ENCODE measurements around the gene NOTUM. TPM values are rescaled to one million over a fixed set of nuclear protein-coding genes. Genes with fewer than 3 reads are reported as not detected.

The NOTUM gene
- total and polyA plus RNA-seq, 10 of the 15 experiments (the other 5 are each of a cell fraction or from before 2014, with no cell fraction given), result 0.04 to 0.13 TPM; not detected in 8

GRCh38 chr17:81926451-81927151 lies 34.4 kb downstream of the NOTUM start (continued):
- TF ChIP-seq RELA (IDR thresholded peaks at IDR 0.05; ENCODE audit: borderline replicate concordance, partially characterized antibody), result no peak
- no peak for TF ChIP-seq REST (IDR thresholded peaks at IDR 0.05; ENCODE audit: low read depth, low read length)
- no peak for TF ChIP-seq BCL11A (IDR thresholded peaks at IDR 0.05; ENCODE audit: low read depth, low read length)
- TF ChIP-seq RAD51 (IDR thresholded peaks at IDR 0.05), result no peak
- TF ChIP-seq NFYB (IDR thresholded peaks at IDR 0.05; ENCODE audit: insufficient read depth, low read depth, low read length), result no peak
- TF ChIP-seq SPI1 (IDR thresholded peaks at IDR 0.05; ENCODE audit: borderline replicate concordance, insufficient read depth, low read depth, low read length), result peak; percentile 76
- no peak for TF ChIP-seq CBFB (IDR thresholded peaks at IDR 0.05; ENCODE audit: low read depth)
- no peak for TF ChIP-seq SP1 (IDR thresholded peaks at IDR 0.05; ENCODE audit: low read depth, low read length)
- no peak for TF ChIP-seq ASH2L (IDR thresholded peaks at IDR 0.05; ENCODE audit: borderline replicate concordance, low read depth)
- no peak; the same call in 1 of the 2 replicates for TF ChIP-seq GABPA (IDR thresholded peaks at IDR 0.05; ENCODE audit: low read depth)
- peak; percentile 46; the same call in 1 of the 2 replicates for TF ChIP-seq PAX5 (IDR thresholded peaks at IDR 0.05; ENCODE audit: borderline replicate concordance, low read depth, low read length)
- TF ChIP-seq ZBTB11 (CRISPR knock-in tag; IDR thresholded peaks at IDR 0.05), result no peak
- TF ChIP-seq CEBPZ (IDR thresholded peaks at IDR 0.05; ENCODE audit: low read depth, low read length), result no peak
- TF ChIP-seq SUZ12 (IDR thresholded peaks at IDR 0.05; ENCODE audit: unreplicated experiment), result no peak
- TF ChIP-seq TARDBP (IDR thresholded peaks at IDR 0.05; ENCODE audit: borderline replicate concordance), result no peak
- TF ChIP-seq FOXM1 (IDR thresholded peaks at IDR 0.05; ENCODE audit: low read depth, low read length), result no peak
- no peak for TF ChIP-seq RFX5 (IDR thresholded peaks at IDR 0.05; ENCODE audit: low read depth, low read length)
